ENCODE data around the gene TULP4. TPM values are rescaled to one million over a fixed set of nuclear protein-coding genes. Genes with fewer than 3 reads are reported as not detected.

Gene TULP4
- total and polyA plus RNA-seq, 2 donors (not counting 1 experiment from before 2014, with no cell fraction given): 16.8 to 88.2 TPM

DNA sequence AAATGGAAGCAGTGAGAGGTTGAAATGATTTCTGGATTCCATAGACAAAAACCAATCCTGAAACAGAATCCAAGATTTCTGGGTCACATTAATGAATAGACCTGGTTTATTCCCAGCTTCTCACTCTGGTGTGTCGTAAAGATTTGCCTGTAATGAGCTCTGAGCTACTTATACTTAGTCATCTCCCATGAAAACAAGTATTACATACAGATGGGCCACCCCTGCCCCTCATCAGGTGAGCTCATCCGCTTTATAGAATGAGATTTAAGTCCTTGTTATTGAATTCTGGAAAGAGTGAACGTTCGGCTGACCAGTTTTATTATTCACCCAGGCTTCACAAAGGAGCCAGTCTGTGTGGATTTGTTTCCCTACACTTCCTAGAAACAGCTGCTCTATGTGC lies 200.5 kb downstream of the TULP4 start:
- Histone ChIP-seq H3K9me3 (ENCODE audit: control insufficient read depth, insufficient read depth, low read depth, low read length) (no peaks in the 10 kb centered on the region), H3K4me1 (ENCODE audit: control insufficient read depth, extremely low read depth, insufficient read depth, low read length) (no peaks in the 10 kb centered on the region), H2AFZ (ENCODE audit: low read length) (no peak overlapping the region), H3K4me2 (ENCODE audit: extremely low read depth, insufficient read depth, low read length) (no peak overlapping the region), H3K9ac (ENCODE audit: insufficient read depth, low read length) (no peak overlapping the region), H3K36me3 (ENCODE audit: control insufficient read depth, insufficient read depth, low read length) (no peaks in the 10 kb centered on the region), H3K27ac (ENCODE audit: insufficient read depth, low read length) (no peak overlapping the region), H4K20me1 (ENCODE audit: control insufficient read depth, extremely low read depth, insufficient read depth, low read length) (no peaks in the 10 kb centered on the region), H3K79me2 (ENCODE audit: control insufficient read depth, insufficient read depth, low read length) (no peaks in the 10 kb centered on the region), H3K4me3 (replicated peaks in 1 of 4; ENCODE audit: control extremely low read depth in 1 of 4, insufficient read depth in 1 of 4, low read depth in 3 of 4, low read length in 4 of 4) (no peak overlapping the region), H3K27me3 (ENCODE audit: control insufficient read depth, insufficient read depth, low read length) (peaks cover 7% of the 10 kb centered on the region)
- no peak for TF ChIP-seq EZH2 (IDR thresholded peaks at IDR 0.05; ENCODE audit: low read length, missing control alignments)
- TF ChIP-seq, protein P1, sequence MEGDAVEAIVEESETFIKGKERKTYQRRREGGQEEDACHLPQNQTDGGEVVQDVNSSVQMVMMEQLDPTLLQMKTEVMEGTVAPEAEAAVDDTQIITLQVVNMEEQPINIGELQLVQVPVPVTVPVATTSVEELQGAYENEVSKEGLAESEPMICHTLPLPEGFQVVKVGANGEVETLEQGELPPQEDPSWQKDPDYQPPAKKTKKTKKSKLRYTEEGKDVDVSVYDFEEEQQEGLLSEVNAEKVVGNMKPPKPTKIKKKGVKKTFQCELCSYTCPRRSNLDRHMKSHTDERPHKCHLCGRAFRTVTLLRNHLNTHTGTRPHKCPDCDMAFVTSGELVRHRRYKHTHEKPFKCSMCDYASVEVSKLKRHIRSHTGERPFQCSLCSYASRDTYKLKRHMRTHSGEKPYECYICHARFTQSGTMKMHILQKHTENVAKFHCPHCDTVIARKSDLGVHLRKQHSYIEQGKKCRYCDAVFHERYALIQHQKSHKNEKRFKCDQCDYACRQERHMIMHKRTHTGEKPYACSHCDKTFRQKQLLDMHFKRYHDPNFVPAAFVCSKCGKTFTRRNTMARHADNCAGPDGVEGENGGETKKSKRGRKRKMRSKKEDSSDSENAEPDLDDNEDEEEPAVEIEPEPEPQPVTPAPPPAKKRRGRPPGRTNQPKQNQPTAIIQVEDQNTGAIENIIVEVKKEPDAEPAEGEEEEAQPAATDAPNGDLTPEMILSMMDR (conservative IDR thresholded peaks at IDR 0.05 in 1 of 2, IDR thresholded peaks at IDR 0.05 in 1 of 2; ENCODE audit: low read depth in 1 of 2, low read length in 2 of 2): no peak
- DNase-seq (ENCODE audit: low read depth in 2 of 2): no peak

DNA sequence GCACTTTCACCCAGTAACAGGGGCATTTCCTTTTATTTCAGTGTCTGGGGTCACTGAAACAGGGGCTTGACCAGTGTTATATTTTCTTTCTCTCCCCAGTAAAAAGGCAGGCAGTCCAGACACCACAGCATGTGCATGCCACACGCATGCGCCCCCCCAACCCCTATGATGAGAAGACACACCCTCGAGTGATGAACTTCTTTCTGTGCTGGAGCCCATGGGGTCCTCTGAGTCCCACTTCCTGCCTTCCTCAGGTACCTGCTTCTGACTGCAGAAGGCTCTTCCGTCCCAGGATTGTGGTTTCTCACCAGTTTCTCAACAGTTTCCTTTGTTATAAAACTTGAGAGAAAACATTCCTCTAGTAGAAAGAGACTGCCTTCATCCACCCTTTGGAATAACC lies 201.9 kb downstream of the TULP4 start:
- Histone ChIP-seq H3K4me2 (ENCODE audit: extremely low read depth, insufficient read depth, low read length) (no peak overlapping the region), H3K4me1 (ENCODE audit: control insufficient read depth, extremely low read depth, insufficient read depth, low read length) (no peaks in the 10 kb centered on the region), H3K9me3 (ENCODE audit: control insufficient read depth, insufficient read depth, low read depth, low read length) (no peaks in the 10 kb centered on the region), H3K36me3 (ENCODE audit: control insufficient read depth, insufficient read depth, low read length) (no peaks in the 10 kb centered on the region), H3K4me3 (replicated peaks in 1 of 4; ENCODE audit: control extremely low read depth in 1 of 4, insufficient read depth in 1 of 4, low read depth in 3 of 4, low read length in 4 of 4) (no peak overlapping the region), H4K20me1 (ENCODE audit: control insufficient read depth, extremely low read depth, insufficient read depth, low read length) (no peaks in the 10 kb centered on the region), H3K27ac (ENCODE audit: insufficient read depth, low read length) (no peak overlapping the region), H3K27me3 (ENCODE audit: control insufficient read depth, insufficient read depth, low read length) (peaks cover 7% of the 10 kb centered on the region), H3K79me2 (ENCODE audit: control insufficient read depth, insufficient read depth, low read length) (no peaks in the 10 kb centered on the region), H3K9ac (ENCODE audit: insufficient read depth, low read length) (no peak overlapping the region), H2AFZ (ENCODE audit: low read length) (no peak overlapping the region)
- no peak for TF ChIP-seq EZH2 (IDR thresholded peaks at IDR 0.05; ENCODE audit: low read length, missing control alignments)
- TF ChIP-seq, protein P1 (conservative IDR thresholded peaks at IDR 0.05 in 1 of 2, IDR thresholded peaks at IDR 0.05 in 1 of 2; ENCODE audit: low read depth in 1 of 2, low read length in 2 of 2): no peak
- no peak for DNase-seq (ENCODE audit: low read depth in 2 of 2)

DNA sequence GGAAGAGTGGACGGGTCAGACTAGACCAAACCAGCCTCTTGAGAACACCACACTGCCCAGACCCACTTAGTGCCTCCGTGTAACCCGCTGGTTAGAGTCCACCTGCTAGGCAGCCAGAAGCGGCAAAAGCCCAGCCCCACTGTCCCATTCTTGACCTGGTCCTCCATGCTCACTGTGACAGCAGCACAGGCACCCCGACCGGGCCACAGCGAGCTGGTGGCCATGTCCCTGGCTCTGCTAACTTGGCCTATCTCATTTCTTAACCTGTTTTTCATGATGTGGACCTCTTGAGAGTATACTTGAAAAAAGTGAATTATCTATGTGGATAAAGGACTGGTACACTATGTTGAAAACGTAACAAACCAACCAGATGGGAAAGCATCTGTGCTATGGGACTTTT lies 202.7 kb downstream of the TULP4 start:
- H2AFZ ChIP-seq (ENCODE audit: low read length): no peak overlapping the region
- H3K4me3 ChIP-seq (replicated peaks in 1 of 4; ENCODE audit: control extremely low read depth in 1 of 4, insufficient read depth in 1 of 4, low read depth in 3 of 4, low read length in 4 of 4): no peak overlapping the region
- no peak overlapping the region for H3K4me2 ChIP-seq (ENCODE audit: extremely low read depth, insufficient read depth, low read length)
- no peaks in the 10 kb centered on the region for H3K79me2 ChIP-seq (ENCODE audit: control insufficient read depth, insufficient read depth, low read length)
- H3K27ac ChIP-seq (ENCODE audit: insufficient read depth, low read length): no peak overlapping the region
- TF ChIP-seq, protein P1 (conservative IDR thresholded peaks at IDR 0.05 in 1 of 2, IDR thresholded peaks at IDR 0.05 in 1 of 2; ENCODE audit: low read depth in 1 of 2, low read length in 2 of 2): no peak
- TF ChIP-seq EZH2 (IDR thresholded peaks at IDR 0.05; ENCODE audit: low read length, missing control alignments): no peak
- no peaks in the 10 kb centered on the region for H4K20me1 ChIP-seq (ENCODE audit: control insufficient read depth, extremely low read depth, insufficient read depth, low read length)
- no peaks in the 10 kb centered on the region for H3K9me3 ChIP-seq (ENCODE audit: control insufficient read depth, insufficient read depth, low read depth, low read length)
- peaks cover 7% of the 10 kb centered on the region for H3K27me3 ChIP-seq (ENCODE audit: control insufficient read depth, insufficient read depth, low read length)
- no peak overlapping the region for H3K9ac ChIP-seq (ENCODE audit: insufficient read depth, low read length)
- H3K36me3 ChIP-seq (ENCODE audit: control insufficient read depth, insufficient read depth, low read length): no peaks in the 10 kb centered on the region
- H3K4me1 ChIP-seq (ENCODE audit: control insufficient read depth, extremely low read depth, insufficient read depth, low read length): no peaks in the 10 kb centered on the region
- no peak for DNase-seq (ENCODE audit: low read depth in 2 of 2)

Data from fibroblast of lung (primary cell).